ENCODE data around the gene IL31. TPM values are rescaled to one million over a fixed set of nuclear protein-coding genes. Genes with fewer than 3 reads are reported as not detected.
"Not testable (repeated sequence)": the region's sequence is repeated elsewhere in the genome, so short reads cannot be mapped to it uniquely, and the experiment has no call there.

Gene IL31
- polyA plus RNA-seq, 1 donor from 2014 or later: not detected

DNA sequence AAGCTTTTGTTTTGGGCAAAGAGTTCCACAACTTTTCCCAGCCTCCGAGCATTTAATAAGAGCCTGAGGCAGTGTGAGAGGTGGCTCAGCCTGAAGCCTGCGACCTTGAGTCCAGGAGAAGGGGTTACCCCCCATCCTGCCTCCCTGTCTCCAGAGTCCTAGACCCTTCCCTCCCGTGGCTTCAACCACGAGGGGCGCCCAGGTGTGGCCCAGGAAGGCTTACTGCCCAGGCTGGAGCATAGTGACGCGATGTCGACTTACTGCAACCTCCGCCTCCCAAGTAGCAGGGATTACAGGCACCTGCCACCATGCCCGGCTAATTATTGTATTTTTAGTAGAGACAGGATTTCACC lies 9.5 kb upstream of the IL31 start:
- Mint-ChIP-seq H3K9me3 (no peaks in the 10 kb centered on the region), H3K27me3 (peaks cover 17% of the 10 kb centered on the region), H3K36me3 (no peaks in the 10 kb centered on the region), H3K27ac (no peak overlapping the region), H3K4me3 (peak overlapping the region in 2 of 4 donors; percentile 81 to 87), H3K4me1 (peaks cover 11 to 20% (median 13%) of the 10 kb centered on the region in 3 donors)

- peaks cover 11 to 20% (median 13%) of the 10 kb centered on the region in 3 donors for H3K4me1 Mint-ChIP-seq
- no peaks in the 10 kb centered on the region for H3K9me3 Mint-ChIP-seq
- H3K27ac Mint-ChIP-seq: no peak within 1 kb of the TSS
These were observed 9.0 kb upstream of the IL31 start, which contains the start of gene LRRC43 for GRCh38 chr12:122182887-122183587. LRRC43 (plus strand) TSS chr12:122183123; CDS start chr12:122183145, 22 bp downstream.

GRCh38 chr12:122176473-122176872 lies 2.5 kb upstream of the IL31 start:
- H3K9me3 Mint-ChIP-seq, H3K27ac Mint-ChIP-seq, H3K4me1 Mint-ChIP-seq, H3K4me3 Mint-ChIP-seq, H3K36me3 Mint-ChIP-seq: not testable (repeated sequence)
- peaks cover 12% of the 10 kb centered on the region for H3K27me3 Mint-ChIP-seq

More at GRCh38 chr12:122182887-122183587, 9.0 kb upstream of the IL31 start, which contains the start of gene LRRC43:
- H3K27me3 Mint-ChIP-seq: peaks cover 17% of the 10 kb centered on the region
- peak within 1 kb of the TSS; percentile 70 to 92 (median 84) for H3K4me3 Mint-ChIP-seq
- peaks cover 2% of the 10 kb centered on the region for H3K36me3 Mint-ChIP-seq

- Mint-ChIP-seq H3K4me1 (peaks cover 0 to under 1% (median 0%) of the 10 kb centered on the region in 3 donors), H3K36me3 (no peaks in the 10 kb centered on the region), H3K27me3 (peaks cover 12% of the 10 kb centered on the region), H3K4me3 (no peak overlapping the region), H3K9me3 (no peaks in the 10 kb centered on the region), H3K27ac (no peak overlapping the region)
These were observed 1.6 kb downstream of the IL31 start for GRCh38 chr12:122172262-122172939.

DNA sequence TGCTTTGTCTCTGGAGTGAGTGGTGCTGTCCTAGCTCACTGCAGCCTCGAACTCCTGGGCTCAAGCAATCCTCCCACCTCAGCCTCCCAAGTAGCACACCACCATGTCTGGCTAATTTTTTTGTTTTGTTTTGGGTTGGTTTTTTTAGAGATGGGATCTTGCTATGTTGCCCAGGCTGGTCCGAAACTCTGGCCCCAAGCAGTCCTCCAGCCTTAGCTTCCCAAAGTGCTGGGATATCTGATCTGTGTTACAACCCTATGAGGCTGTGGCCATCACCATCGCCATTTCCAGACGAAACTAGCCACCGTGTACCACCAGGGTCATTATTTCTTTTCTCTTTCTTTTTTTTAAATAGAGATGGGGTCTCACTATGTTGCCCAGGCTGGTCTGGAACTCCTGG lies 2.6 kb downstream of the IL31 start:
- Mint-ChIP-seq H3K4me3 (no peak overlapping the region), H3K36me3 (no peaks in the 10 kb centered on the region), H3K4me1 (peaks cover 0 to 10% (median 0%) of the 10 kb centered on the region in 3 donors), H3K9me3 (no peaks in the 10 kb centered on the region), H3K27me3 (peaks cover 20% of the 10 kb centered on the region), H3K27ac (no peak overlapping the region)

DNA sequence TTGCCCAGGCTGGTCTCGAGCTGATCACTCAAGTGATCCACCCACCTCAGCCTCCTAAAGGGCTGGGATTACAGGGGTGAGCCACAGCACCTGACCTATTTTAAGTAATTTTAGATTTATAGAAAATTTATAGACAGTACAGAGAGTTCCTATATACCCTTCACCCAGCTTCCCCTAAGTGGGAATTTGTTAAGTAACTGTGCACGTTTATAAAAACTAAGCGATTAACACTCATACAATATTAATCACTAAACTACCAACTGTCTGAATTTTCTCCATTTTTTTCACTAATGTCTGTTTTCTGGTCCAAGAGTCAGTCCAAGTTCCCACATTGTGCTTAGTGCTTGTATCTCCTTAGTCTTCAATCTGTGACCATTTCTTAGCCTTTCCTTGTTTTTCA lies 5.5 kb downstream of the IL31 start:
- Mint-ChIP-seq H3K4me1 (peaks cover 0 to 10% (median 0%) of the 10 kb centered on the region in 3 donors), H3K9me3 (no peaks in the 10 kb centered on the region), H3K36me3 (no peaks in the 10 kb centered on the region), H3K27me3 (peaks cover 24% of the 10 kb centered on the region), H3K27ac (no peak overlapping the region), H3K4me3 (no peak overlapping the region)

GRCh38 chr12:122167356-122167925 lies 6.6 kb downstream of the IL31 start:
- H3K27me3 Mint-ChIP-seq: peaks cover 24% of the 10 kb centered on the region
- H3K4me1 Mint-ChIP-seq: peaks cover 0 to 10% (median 0%) of the 10 kb centered on the region in 3 donors
- H3K4me3 Mint-ChIP-seq: peak overlapping the region in 1 of 4 donors; percentile 41
- H3K9me3 Mint-ChIP-seq: no peaks in the 10 kb centered on the region
- no peaks in the 10 kb centered on the region for H3K36me3 Mint-ChIP-seq
- no peak overlapping the region for H3K27ac Mint-ChIP-seq

DNA sequence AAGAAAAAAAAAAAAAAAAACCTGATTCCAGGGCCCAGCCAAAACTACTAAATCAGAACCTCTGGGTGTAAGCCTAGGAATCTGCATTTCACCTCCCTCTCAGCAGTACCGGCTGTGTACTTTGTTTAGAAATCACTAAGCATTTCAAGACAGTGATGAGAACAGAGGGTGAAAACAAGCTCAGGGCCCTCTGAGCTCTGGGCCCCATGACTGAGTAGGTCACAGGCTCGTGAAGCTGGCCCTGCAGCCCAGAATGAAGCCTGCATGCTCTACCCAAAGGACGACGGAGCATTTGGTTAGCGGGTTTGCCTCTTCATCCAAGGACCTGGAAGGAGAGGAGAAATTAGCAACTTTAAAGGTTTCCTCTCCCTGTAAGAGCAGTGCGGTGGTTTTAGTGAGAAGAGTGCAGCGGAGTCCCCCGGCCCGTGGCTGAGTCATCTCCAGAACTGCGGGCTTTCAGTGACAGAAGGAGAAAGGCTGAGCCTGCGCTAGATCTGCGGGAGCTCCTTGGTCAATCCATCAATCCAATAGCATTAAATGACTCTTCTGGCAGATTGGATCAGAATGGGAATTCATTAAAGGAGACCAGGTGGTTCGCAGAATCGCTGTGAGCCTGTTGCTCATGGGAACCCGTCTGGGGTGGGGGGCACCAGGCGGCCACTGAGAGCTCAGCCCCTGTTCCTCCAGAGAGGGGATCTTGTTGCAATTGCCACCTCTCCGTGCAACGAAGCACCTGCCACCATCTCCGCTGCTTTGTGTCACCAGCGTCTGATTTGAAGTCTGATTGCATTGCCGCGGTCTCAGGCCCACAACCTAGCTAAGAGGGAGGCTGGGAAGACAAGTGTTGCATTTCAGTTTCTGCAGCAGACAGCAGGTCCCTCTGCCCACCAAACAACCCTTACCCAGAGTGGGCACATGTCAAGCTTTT lies 7.3 kb downstream of the IL31 start:
- no peaks in the 10 kb centered on the region for H3K9me3 Mint-ChIP-seq
- H3K4me1 Mint-ChIP-seq: peaks cover 0 to 10% (median 0%) of the 10 kb centered on the region in 3 donors
- H3K4me3 Mint-ChIP-seq: peak overlapping the region in 1 of 4 donors; percentile 68
- no peaks in the 10 kb centered on the region for H3K36me3 Mint-ChIP-seq
- H3K27me3 Mint-ChIP-seq: peaks cover 22% of the 10 kb centered on the region
- H3K27ac Mint-ChIP-seq: no peak overlapping the region

- H3K4me3 Mint-ChIP-seq: no peak overlapping the region
- peaks cover 0 to 10% (median 0%) of the 10 kb centered on the region in 3 donors for H3K4me1 Mint-ChIP-seq
- no peak overlapping the region for H3K27ac Mint-ChIP-seq
- H3K27me3 Mint-ChIP-seq: peaks cover 15% of the 10 kb centered on the region
- no peaks in the 10 kb centered on the region for H3K36me3 Mint-ChIP-seq
- H3K9me3 Mint-ChIP-seq: no peaks in the 10 kb centered on the region
These were observed 11.0 kb downstream of the IL31 start for GRCh38 chr12:122162976-122163375.

DNA sequence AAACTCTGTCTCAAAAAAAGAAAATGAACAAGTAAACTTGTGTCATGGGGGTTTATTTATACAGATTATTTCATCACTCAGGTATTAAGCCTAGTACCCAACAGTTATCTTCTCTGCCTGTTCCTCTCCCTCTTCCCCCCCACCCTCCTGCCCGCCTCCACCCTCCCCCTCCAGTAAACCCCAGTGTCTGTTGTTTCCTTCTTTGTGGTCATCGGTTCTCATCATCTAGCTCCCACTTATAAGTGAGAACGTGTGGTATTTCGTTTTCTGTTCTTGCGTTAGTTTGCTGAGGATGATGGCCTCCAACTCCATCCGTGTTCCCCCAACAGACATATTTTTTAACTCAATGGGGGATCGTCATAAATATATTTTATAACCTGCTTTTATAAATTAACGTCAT lies 12.3 kb downstream of the IL31 start:
- no peaks in the 10 kb centered on the region for H3K9me3 Mint-ChIP-seq
- peak overlapping the region in 1 of 4 donors; percentile 39 for H3K4me3 Mint-ChIP-seq
- peaks cover 0 to 3% (median 0%) of the 10 kb centered on the region in 3 donors for H3K4me1 Mint-ChIP-seq
- no peak overlapping the region for H3K27ac Mint-ChIP-seq
- H3K36me3 Mint-ChIP-seq: no peaks in the 10 kb centered on the region
- peaks cover 7% of the 10 kb centered on the region for H3K27me3 Mint-ChIP-seq

- peaks cover 8% of the 10 kb centered on the region for H3K27me3 Mint-ChIP-seq
- no peaks in the 10 kb centered on the region for H3K9me3 Mint-ChIP-seq
- peak overlapping the region in 1 of 3 donors; percentile 43 for H3K27ac Mint-ChIP-seq
- no peaks in the 10 kb centered on the region for H3K36me3 Mint-ChIP-seq
- H3K4me1 Mint-ChIP-seq: no peaks in the 10 kb centered on the region
- no peak overlapping the region for H3K4me3 Mint-ChIP-seq
These were observed 13.3 kb downstream of the IL31 start for GRCh38 chr12:122160761-122161160.

DNA sequence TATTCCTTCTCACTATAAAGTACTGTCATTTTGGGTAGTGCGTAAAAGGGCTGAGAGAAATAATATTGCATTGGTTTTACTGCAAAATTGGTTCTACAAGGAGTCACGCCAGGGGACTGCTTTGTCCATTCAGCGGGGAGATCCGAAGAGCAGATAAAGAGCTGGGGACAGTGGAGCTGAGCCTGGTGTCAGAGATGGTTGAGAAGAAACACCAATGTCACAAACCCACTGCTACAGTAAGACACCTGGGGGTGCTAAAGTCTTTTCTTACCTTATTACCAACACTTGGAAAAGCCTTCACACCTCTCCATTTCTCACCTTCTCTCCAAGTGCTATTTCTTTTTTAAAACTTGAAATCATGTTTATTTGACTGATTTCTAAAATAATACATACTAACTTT lies 14.1 kb downstream of the IL31 start:
- H3K9me3 Mint-ChIP-seq: no peaks in the 10 kb centered on the region
- H3K27me3 Mint-ChIP-seq: peaks cover 5% of the 10 kb centered on the region
- no peaks in the 10 kb centered on the region for H3K36me3 Mint-ChIP-seq
- no peaks in the 10 kb centered on the region for H3K4me1 Mint-ChIP-seq
- H3K4me3 Mint-ChIP-seq: no peak overlapping the region
- no peak overlapping the region for H3K27ac Mint-ChIP-seq

- H3K9me3 Mint-ChIP-seq: no peaks in the 10 kb centered on the region
- H3K4me1 Mint-ChIP-seq: peaks cover 0 to 2% (median 0%) of the 10 kb centered on the region in 3 donors
- no peak overlapping the region for H3K27ac Mint-ChIP-seq
- no peak overlapping the region for H3K4me3 Mint-ChIP-seq
- H3K27me3 Mint-ChIP-seq: peaks cover 7% of the 10 kb centered on the region
- H3K36me3 Mint-ChIP-seq: no peaks in the 10 kb centered on the region
These were observed 15.2 kb downstream of the IL31 start for GRCh38 chr12:122158700-122159285.

GRCh38 chr12:122155705-122156104 lies 18.3 kb downstream of the IL31 start:
- peaks cover 7% of the 10 kb centered on the region for H3K27me3 Mint-ChIP-seq
- peaks cover 0 to 2% (median 2%) of the 10 kb centered on the region in 3 donors for H3K4me1 Mint-ChIP-seq
- H3K27ac Mint-ChIP-seq: no peak overlapping the region
- H3K36me3 Mint-ChIP-seq: no peaks in the 10 kb centered on the region
- H3K9me3 Mint-ChIP-seq: no peaks in the 10 kb centered on the region
- no peak overlapping the region for H3K4me3 Mint-ChIP-seq
